HG02970 (cell line): ENCODE measurements around the gene GFRA4.

ENCODE experiments used
- ATAC-seq: cut with Tn5 transposase; IDR thresholded peaks from one replicate; pipeline ENCODE4 v1.9.1; 2021; ENCODE audit warnings: mild to moderate bottlenecking, moderate library complexity, moderate number of reproducible peaks; ENCODE audit not compliant: unreplicated experiment, low FRiP score

Gene GFRA4

GRCh38 chr20:3658019-3658715 lies 5.0 kb downstream of the GFRA4 start:
- ATAC-seq, result no peak

DNA sequence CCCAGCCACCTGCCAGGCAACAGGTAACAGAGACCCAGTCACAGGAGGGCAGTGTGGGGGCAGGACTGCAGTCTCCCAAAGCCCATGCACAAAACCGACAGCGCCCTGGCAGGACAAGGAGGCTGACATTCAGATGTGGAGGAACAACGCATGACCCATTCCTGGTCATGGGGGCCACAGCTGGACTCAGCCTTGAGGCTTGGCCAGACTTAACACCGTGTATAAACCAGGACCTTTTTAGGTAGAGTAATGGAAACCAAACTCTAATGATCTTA lies 8.1 kb downstream of the GFRA4 start:
- ATAC-seq, result no peak

DNA sequence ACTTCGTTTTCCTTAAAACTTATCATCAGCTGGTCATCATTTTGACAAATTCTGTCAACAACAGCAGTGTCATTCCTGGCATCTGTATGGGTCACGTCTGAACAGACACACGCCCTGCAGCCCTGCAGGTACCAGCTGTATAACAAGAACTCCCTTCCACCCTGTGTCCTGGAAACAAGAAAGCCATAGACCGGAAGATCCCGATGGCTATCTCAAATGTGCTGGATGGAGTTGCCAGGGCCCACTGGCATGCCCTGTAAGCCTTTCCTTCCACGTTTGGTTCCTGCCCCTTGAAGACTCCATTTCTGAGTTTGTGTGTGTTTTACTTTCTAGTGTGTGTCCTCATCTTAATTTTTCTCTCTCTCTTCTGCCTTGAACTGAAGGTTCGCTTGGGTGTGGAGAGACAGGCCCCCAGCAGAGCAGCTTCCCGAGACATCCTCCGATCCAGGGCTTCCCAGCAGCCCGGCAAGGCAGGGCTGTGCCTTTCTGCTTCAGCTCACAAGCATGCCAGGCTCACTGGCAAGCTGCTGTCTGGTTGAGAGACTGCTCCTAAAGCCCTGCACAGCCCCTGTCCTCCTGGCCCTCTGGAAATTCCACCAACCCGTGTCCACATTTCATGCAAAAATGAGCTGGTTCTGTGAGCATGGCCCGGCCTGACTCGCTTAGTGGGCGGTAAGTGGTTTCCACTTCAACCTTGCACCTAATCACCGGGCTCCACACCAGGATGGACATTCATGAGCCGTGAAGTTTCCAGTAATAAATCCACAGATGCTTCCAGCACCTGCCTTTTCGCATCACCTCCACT lies 8.7 kb downstream of the GFRA4 start:
- no peak for ATAC-seq

DNA sequence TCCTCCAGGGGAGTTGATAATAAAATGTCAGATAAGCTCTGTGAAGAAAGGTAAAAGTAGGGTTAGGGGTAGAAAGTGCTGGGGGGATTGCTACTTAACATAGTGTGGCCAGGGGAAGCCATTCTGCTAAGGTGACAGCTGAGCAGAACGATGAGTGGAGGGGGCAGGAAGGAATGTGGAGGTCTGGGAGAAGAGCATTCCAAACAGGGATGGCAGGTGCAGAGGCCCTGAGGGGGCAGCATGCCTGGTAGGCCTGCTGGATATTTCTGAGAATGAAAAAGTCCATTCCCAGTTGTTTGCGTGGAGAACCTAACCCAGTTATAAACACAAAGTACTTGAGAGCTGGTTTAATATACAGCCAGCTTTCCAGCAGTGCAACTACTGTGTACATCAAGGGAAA lies 9.3 kb downstream of the GFRA4 start:
- no peak for ATAC-seq

GRCh38 chr20:3652676-3653596 lies 10.3 kb downstream of the GFRA4 start:
- no peak for ATAC-seq

DNA sequence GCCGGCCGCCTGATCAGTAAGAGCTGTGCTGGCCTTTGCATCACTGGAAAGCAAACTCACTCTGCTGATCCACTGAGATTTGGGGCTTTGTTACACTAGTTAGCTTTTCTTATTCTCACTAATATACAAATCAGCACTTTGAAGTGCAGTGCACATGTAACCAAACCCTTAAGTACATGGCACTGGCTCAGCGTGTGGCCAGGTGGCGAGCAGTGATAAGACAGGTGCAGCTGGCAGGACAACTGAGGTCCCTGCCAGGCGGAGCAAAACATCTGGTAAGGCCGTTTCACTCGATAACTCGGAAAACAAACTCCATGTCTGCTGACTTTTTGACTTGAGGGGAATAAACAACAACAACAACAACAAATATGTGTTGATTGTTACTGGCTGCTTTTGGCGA lies 11.0 kb downstream of the GFRA4 start:
- ATAC-seq, result no peak

- no peak for ATAC-seq
These were observed 11.8 kb downstream of the GFRA4 start for GRCh38 chr20:3651204-3651962.

GRCh38 chr20:3648951-3649350 lies 14.2 kb downstream of the GFRA4 start:
- ATAC-seq, result no peak

DNA sequence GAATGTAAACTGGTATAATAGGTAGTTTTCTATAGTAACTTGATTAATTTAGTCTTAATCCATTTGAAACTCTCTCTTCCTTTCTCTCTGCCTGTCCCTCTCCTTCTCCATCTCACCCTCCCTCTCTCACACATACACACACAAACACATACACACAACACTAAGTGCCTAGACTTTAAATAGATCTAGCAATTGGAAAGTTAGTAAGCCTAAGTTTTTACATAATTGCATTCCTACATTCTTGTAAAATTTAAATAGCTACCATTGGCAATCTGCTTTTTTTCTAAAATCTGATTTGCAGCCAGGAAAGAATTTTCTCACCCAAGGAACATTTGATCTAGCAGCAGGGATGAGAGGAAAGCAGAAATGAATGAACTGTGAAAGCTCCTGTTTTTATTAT lies 15.7 kb downstream of the GFRA4 start:
- ATAC-seq, result no peak

GRCh38 chr20:3646651-3647050 lies 16.5 kb downstream of the GFRA4 start:
- ATAC-seq, result no peak

DNA sequence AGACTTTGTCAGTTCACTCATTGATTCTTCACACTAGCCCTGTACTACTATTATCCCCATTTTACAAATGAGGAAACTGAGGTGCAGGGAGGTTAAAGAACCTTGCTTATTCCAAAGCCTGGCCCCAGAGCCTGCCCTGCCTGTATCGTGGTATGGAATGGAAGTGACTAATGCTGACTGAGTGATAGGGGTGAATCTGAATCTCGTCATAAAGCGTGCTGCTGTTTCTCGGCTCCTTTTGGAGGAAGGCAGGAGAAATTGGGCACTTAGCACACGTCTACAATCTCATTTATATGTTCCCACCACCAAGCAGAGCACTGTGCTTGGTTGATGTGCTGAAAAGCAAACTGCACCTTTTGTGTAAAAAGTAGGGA lies 17.1 kb downstream of the GFRA4 start:
- ATAC-seq, result no peak

GRCh38 chr20:3645309-3646066 lies 17.7 kb downstream of the GFRA4 start:
- no peak for ATAC-seq

GRCh38 chr20:3640259-3640658 lies 22.9 kb downstream of the GFRA4 start:
- ATAC-seq, result no peak

- ATAC-seq, result no peak
These were observed 27.9 kb downstream of the GFRA4 start for GRCh38 chr20:3635346-3635745.

- ATAC-seq, result no peak
These were observed 29.2 kb downstream of the GFRA4 start for GRCh38 chr20:3633913-3634478.

- no peak for ATAC-seq
These were observed 30.7 kb downstream of the GFRA4 start for GRCh38 chr20:3632311-3633004.

DNA sequence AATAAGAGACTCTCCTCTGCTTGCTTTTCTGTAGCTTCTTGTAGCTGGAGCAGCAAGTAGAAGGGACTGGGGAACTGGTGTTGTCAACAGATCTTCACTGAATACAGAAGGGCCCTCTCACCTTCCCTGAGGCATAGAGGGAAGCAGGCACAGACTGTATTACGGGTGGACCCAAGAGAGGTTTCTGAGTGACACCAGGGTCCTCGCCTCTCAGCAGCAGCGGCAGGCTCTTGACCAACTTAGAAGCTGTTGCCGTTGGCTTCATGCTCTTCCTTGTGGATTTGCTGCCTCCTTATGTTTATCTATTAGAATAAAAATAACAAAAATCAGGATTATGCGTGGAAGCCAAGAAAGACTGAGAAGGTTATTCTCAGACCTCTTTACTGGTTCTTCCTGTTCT lies 31.7 kb downstream of the GFRA4 start:
- ATAC-seq, result no peak

DNA sequence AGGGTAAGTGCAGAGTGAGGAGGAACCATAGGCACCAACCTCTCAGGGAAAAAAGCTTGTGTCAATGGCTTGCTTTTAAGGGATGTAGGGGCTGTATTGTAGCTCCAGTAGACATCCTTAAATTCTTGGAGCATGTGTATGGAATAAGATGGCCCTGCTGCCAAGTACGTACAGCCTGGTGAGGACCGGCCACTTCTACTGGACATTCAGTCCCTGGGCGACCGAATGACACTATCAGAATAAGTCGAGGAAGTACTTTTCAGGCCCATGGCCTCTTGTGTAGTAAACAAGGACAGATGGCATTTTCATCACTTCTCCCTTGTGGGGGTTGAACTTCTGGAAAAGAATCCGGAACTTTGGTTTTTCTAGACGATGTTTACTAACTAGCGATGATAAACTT lies 32.8 kb downstream of the GFRA4 start:
- ATAC-seq, result no peak

DNA sequence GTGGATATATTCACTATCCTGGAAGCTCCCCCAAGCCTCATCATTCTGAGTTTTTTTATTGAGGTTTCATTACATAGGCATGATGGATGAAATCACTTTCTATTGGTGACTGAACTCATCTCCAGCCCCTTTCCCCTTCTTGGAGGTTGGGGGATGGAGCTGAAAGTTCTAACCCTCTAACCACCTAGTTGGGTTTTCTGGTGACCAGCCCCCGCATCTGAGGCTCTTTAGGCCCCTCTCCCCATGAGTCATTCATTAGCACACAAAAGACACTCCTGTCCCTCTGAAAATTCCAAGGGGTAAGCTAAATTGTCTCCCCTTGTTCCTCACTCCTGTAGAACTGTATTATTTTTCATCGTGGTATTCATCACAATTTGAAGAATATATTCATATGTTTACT lies 33.3 kb downstream of the GFRA4 start:
- ATAC-seq, result no peak
